SJSA1 (cell line): ENCODE data around the gene TSHZ2. TPM values are rescaled to one million over a fixed set of nuclear protein-coding genes. Genes with fewer than 3 reads are reported as not detected.

ENCODE experiments used
- DNase-seq, 2 experiments: peaks; one replicate each; pipeline ENCODE4 v3.0.0-alpha.2; 2015 to 2020; ENCODE audit warnings: low spot score in 2 of 2, low read depth in 1 of 2
- H3K27ac ChIP-seq: fragments of 250-450 bp; sonication (Bioruptor Pico); 2 replicates; pipeline ENCODE4 v1.5.1; 2020; ENCODE audit warnings: mild to moderate bottlenecking, moderate library complexity
- H3K27me3 ChIP-seq: fragments of 250-450 bp; sonication (Bioruptor Pico); replicated peaks from 2 replicates; pipeline ENCODE4 v1.5.1; 2020; ENCODE audit warnings: mild to moderate bottlenecking, moderate library complexity
- H3K36me3 ChIP-seq: fragments of 250-450 bp; sonication (Bioruptor Pico); 2 replicates; pipeline ENCODE4 v1.5.1; 2020; ENCODE audit warnings: mild to moderate bottlenecking
- H3K4me1 ChIP-seq: fragments of 250-450 bp; sonication (Bioruptor Pico); replicated peaks from 2 replicates; pipeline ENCODE4 v1.6.1; 2021; ENCODE audit warnings: mild to moderate bottlenecking
- H3K4me3 ChIP-seq: fragments of 250-450 bp; sonication (Bioruptor Pico); 2 replicates; pipeline ENCODE4 v1.5.1; 2020; ENCODE audit warnings: mild to moderate bottlenecking
- H3K9me3 ChIP-seq: fragments of 250-450 bp; sonication (Bioruptor Pico); replicated peaks from 2 replicates; pipeline ENCODE4 v1.5.1; 2020; ENCODE audit warnings: mild to moderate bottlenecking
- total RNA-seq: library from RNA; depleted of rRNA; stranded (reverse); fragments of >200 nt; shearing (Covaris generic); gene quantifications from 2 replicates; pipeline ENCODE4 v1.2.3, GENCODE V29; 2014

TSHZ2 gene
- total RNA-seq, 1 experiment from 2014 or later = not detected

- no peaks in the 10 kb centered on the region for H3K4me1 ChIP-seq
- no peak for DNase-seq
These were observed 150.7 kb downstream of the TSHZ2 start for GRCh38 chr20:53122853-53123252.

GRCh38 chr20:53124075-53124551 is 152.0 kb downstream of the TSHZ2 start:
- no peak overlapping the region for H3K27ac ChIP-seq
- H3K4me3 ChIP-seq = no peak overlapping the region
- no peaks in the 10 kb centered on the region; the same call in 1 of the 2 replicates for H3K27me3 ChIP-seq
- H3K36me3 ChIP-seq = no peaks in the 10 kb centered on the region
- no peaks in the 10 kb centered on the region for H3K4me1 ChIP-seq
- H3K9me3 ChIP-seq = no peaks in the 10 kb centered on the region
- no peak for DNase-seq

More at GRCh38 chr20:53122853-53123252, 150.7 kb downstream of the TSHZ2 start:
- H3K9me3 ChIP-seq = no peaks in the 10 kb centered on the region
- no peak overlapping the region for H3K4me3 ChIP-seq
- no peak overlapping the region for H3K27ac ChIP-seq
- no peaks in the 10 kb centered on the region for H3K36me3 ChIP-seq
- H3K27me3 ChIP-seq = no peaks in the 10 kb centered on the region; the same call in 1 of the 2 replicates

DNA sequence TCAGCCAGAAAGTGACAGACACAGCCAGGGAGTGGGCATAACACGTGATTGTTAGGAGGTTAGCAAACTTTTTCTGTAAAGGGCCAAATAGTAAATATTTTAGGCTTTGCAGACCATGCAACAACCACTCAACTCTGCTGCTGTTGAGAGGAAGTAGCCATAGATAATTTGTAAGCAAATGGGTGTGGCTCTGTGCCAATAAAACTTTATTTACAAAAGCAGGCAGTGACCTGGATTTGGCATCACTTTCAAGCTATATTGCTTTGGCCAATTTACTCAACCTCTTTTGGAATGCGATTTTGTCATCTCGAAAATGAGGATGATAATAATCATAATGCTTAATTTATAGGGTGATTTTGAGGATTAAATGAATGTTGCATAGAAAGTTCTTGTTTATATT is 152.6 kb downstream of the TSHZ2 start:
- H3K27me3 ChIP-seq = no peaks in the 10 kb centered on the region; the same call in 1 of the 2 replicates
- no peak for DNase-seq
- no peak overlapping the region for H3K27ac ChIP-seq
- no peak overlapping the region for H3K4me3 ChIP-seq
- H3K36me3 ChIP-seq = no peaks in the 10 kb centered on the region
- H3K9me3 ChIP-seq = no peaks in the 10 kb centered on the region
- no peaks in the 10 kb centered on the region for H3K4me1 ChIP-seq

GRCh38 chr20:53126185-53126584 is 154.0 kb downstream of the TSHZ2 start:
- no peak for DNase-seq
- Histone ChIP-seq H3K27ac (no peak overlapping the region), H3K4me3 (no peak overlapping the region), H3K4me1 (no peaks in the 10 kb centered on the region), H3K27me3 (no peaks in the 10 kb centered on the region; the same call in 1 of the 2 replicates), H3K9me3 (no peaks in the 10 kb centered on the region), H3K36me3 (no peaks in the 10 kb centered on the region)

- no peak for DNase-seq
- H3K36me3 ChIP-seq = no peaks in the 10 kb centered on the region
- no peak overlapping the region for H3K4me3 ChIP-seq
- H3K9me3 ChIP-seq = no peaks in the 10 kb centered on the region
- H3K27me3 ChIP-seq = no peaks in the 10 kb centered on the region; the same call in 1 of the 2 replicates
- no peak overlapping the region for H3K27ac ChIP-seq
- H3K4me1 ChIP-seq = no peaks in the 10 kb centered on the region
These were observed 154.9 kb downstream of the TSHZ2 start for GRCh38 chr20:53127027-53127426.

DNA sequence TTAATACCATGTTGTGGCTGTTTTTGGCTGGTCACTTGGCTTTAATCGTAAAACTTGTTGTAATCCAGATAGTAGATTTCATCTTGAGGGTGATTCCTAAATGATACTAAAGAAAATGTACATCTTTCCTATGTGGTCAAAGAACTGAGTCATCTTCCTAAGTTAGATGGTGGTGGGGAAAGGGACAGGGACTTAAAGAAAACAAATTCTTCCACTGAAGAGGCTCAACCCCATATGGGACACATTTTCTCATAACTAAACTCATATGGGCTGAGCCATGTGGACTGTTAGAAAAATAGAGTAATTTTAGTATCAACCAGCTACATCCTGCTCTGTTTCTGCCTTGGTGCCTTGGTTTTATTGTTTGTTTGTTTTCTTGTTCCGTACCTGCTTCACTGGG is 155.8 kb downstream of the TSHZ2 start:
- Histone ChIP-seq H3K4me1 (no peaks in the 10 kb centered on the region), H3K27ac (no peak overlapping the region)

DNA sequence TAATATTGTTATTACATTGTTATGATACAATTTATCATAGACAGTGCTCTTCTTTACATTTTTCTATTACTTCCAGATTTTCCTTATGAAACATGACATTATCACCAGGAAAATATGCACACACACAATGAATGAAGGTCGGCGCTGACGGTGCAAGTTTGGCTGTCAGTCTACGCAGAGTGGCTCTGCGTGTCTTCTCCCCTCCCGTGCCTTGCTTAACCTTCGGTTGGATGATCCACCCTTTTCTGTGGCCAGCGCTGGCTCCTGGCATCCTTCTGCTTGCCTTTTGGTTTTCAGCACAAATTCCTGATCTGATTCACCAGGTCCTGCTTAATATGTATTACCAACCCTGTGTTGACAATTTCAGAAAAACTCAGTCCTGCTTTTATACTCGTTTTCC is 157.4 kb downstream of the TSHZ2 start:
- DNase-seq = no peak
- no peaks in the 10 kb centered on the region for H3K4me1 ChIP-seq
- no peak overlapping the region for H3K4me3 ChIP-seq
- H3K27me3 ChIP-seq = no peaks in the 10 kb centered on the region
- H3K27ac ChIP-seq = no peak overlapping the region
- H3K9me3 ChIP-seq = no peaks in the 10 kb centered on the region
- no peaks in the 10 kb centered on the region for H3K36me3 ChIP-seq

More for the DNA sequence above, 155.8 kb downstream of the TSHZ2 start:
- Histone ChIP-seq H3K27me3 (no peaks in the 10 kb centered on the region; the same call in 1 of the 2 replicates), H3K9me3 (no peaks in the 10 kb centered on the region), H3K4me3 (no peak overlapping the region), H3K36me3 (no peaks in the 10 kb centered on the region)
- no peak for DNase-seq

GRCh38 chr20:53130795-53131194 is 158.6 kb downstream of the TSHZ2 start:
- Histone ChIP-seq H3K4me1 (no peaks in the 10 kb centered on the region), H3K4me3 (no peak overlapping the region), H3K27ac (no peak overlapping the region), H3K27me3 (no peaks in the 10 kb centered on the region), H3K9me3 (no peaks in the 10 kb centered on the region), H3K36me3 (no peaks in the 10 kb centered on the region)
- no peak for DNase-seq

DNA sequence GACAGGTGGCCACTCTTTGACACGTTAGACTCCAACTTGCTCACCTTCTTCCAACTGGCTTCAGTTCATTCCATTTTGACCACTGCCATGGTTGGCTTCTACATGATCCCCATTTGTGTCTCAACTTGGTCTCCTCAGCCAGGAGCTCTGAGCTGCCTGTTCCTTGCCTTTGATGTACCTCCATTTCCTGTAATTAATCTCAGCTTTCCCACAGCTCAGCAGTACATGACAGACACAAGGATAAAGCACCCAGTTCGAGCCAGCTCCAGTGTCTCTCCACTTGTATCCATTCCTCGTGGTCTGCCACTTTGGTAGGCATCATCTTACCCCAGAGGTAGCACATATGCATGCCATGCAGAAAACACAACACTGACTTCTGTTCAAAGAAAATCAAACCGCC is 161.0 kb downstream of the TSHZ2 start:
- Histone ChIP-seq H3K27me3 (0 out of 2 replicates have a peak, but pooled peaks cover 3% of the 10 kb centered on the region), H3K27ac (no peak overlapping the region), H3K9me3 (no peaks in the 10 kb centered on the region), H3K4me3 (no peak overlapping the region), H3K4me1 (no peaks in the 10 kb centered on the region), H3K36me3 (no peaks in the 10 kb centered on the region)
- DNase-seq = no peak

DNA sequence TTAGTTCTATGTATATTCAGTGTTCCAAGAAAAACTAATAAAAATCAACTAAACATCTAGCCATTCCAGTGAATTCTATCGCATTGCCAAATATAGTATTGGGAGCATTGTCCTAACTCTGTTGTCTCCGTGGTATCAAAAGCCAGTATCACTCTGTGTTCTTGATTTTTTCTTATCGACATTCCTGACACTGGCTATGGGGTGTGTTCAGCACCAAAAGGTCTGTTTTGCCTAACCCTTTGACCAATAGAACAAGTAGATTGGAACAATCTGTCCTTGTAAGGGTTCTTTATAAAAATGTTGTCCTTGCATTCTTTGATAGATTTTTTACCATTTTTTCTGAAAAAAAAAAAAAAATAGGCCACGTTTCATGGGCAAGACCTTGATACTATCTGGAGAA is 161.5 kb downstream of the TSHZ2 start:
- no peaks in the 10 kb centered on the region for H3K4me1 ChIP-seq
- no peak overlapping the region for H3K27ac ChIP-seq
- 0 out of 2 replicates have a peak, but pooled peaks cover 3% of the 10 kb centered on the region for H3K27me3 ChIP-seq
- no peaks in the 10 kb centered on the region for H3K9me3 ChIP-seq
- H3K36me3 ChIP-seq = no peaks in the 10 kb centered on the region
- H3K4me3 ChIP-seq = no peak overlapping the region
- no peak for DNase-seq

GRCh38 chr20:53136473-53136872 is 164.3 kb downstream of the TSHZ2 start:
- H3K36me3 ChIP-seq = no peaks in the 10 kb centered on the region
- DNase-seq = no peak
- no peaks in the 10 kb centered on the region for H3K9me3 ChIP-seq
- no peaks in the 10 kb centered on the region for H3K4me1 ChIP-seq
- H3K4me3 ChIP-seq = no peak overlapping the region
- no peak overlapping the region for H3K27ac ChIP-seq
- H3K27me3 ChIP-seq = 0 out of 2 replicates have a peak, but pooled peaks cover 3% of the 10 kb centered on the region

- DNase-seq = no peak
- Histone ChIP-seq H3K36me3 (no peaks in the 10 kb centered on the region), H3K4me1 (no peaks in the 10 kb centered on the region), H3K27me3 (0 out of 2 replicates have a peak, but pooled peaks cover 3% of the 10 kb centered on the region), H3K4me3 (no peak overlapping the region), H3K9me3 (no peaks in the 10 kb centered on the region), H3K27ac (no peak overlapping the region)
These were observed 166.5 kb downstream of the TSHZ2 start for GRCh38 chr20:53138454-53139262.

- no peak overlapping the region for H3K27ac ChIP-seq
- no peaks in the 10 kb centered on the region for H3K9me3 ChIP-seq
- no peak for DNase-seq
These were observed 169.3 kb downstream of the TSHZ2 start for GRCh38 chr20:53141201-53142050.

More at GRCh38 chr20:53141201-53142050, 169.3 kb downstream of the TSHZ2 start:
- Histone ChIP-seq H3K36me3 (no peaks in the 10 kb centered on the region), H3K27me3 (no peaks in the 10 kb centered on the region), H3K4me1 (no peaks in the 10 kb centered on the region), H3K4me3 (no peak overlapping the region)
